PC-9 (cell line): Measurements from ENCODE around the gene FNDC10. TPM values are rescaled to one million over a fixed set of nuclear protein-coding genes. Genes with fewer than 3 reads are reported as not detected.
A peak's percentile ranks its signal among the peaks of the same experiment; 100 is the strongest.
"Not testable (repeated sequence)": the region's sequence is repeated elsewhere in the genome, so short reads cannot be mapped to it uniquely, and the experiment has no call there.

Source experiments
- Bru-seq: library from RNA; stranded (reverse); fragments of 400-500 nt; gene quantifications from one replicate; lab custom pipeline; 2021; lab: Mats Ljungman, UMichigan
- BruChase-seq, 2 experiments: library from RNA; stranded (reverse); fragments of 400-500 nt; gene quantifications; one replicate each; lab custom pipeline; 2021; lab: Mats Ljungman, UMichigan
- BruUV-seq: library from RNA; stranded (reverse); fragments of 400-500 nt; replicated peaks from 2 replicates; lab custom pipeline; 2021; lab: Mats Ljungman, UMichigan
- CTCF ChIA-PET: fragments of 300-600 bp; sonication (Branson Sonifier 250); formaldehyde crosslinking; loops from one replicate; lab custom pipeline; 2022; ENCODE audit warnings: antibody characterized with exemption; lab: Charles Lee
- POLR2A ChIA-PET: fragments of 300-600 bp; sonication (Branson Sonifier 250); formaldehyde crosslinking; loops from one replicate; lab custom pipeline; 2022; ENCODE audit warnings: antibody characterized with exemption; ENCODE audit not compliant: unreplicated experiment; lab: Charles Lee
- DNase-seq, 2 experiments: peaks; one replicate each; pipeline versions ENCODE4 v3.0.0 to v3.0.0-alpha.2; 2015 to 2022; ENCODE audit warnings: mixed read lengths in 1 of 2
- H2AFZ ChIP-seq: fragments of 200-600 bp; sonication (generic); 2 replicates; pipeline ENCODE4 v1.8.1; 2017; ENCODE audit warnings: antibody characterized with exemption
- H3F3A ChIP-seq: fragments of 200-600 bp; sonication (generic); 2 replicates; pipeline ENCODE4 v1.8.1; 2017; ENCODE audit warnings: antibody characterized with exemption, mild to moderate bottlenecking, low read depth; ENCODE audit not compliant: insufficient read depth
- H3K27ac ChIP-seq: fragments of 200-600 bp; sonication (generic); 2 replicates; pipeline ENCODE4 v1.6.1; 2016; ENCODE audit warnings: mixed run types
- H3K27me3 ChIP-seq: fragments of 200-600 bp; sonication (generic); 2 replicates; pipeline ENCODE4 v1.6.1; 2016; ENCODE audit warnings: low read depth, mixed run types; ENCODE audit not compliant: insufficient read depth
- H3K36me3 ChIP-seq: fragments of 200-600 bp; sonication (generic); 2 replicates; pipeline ENCODE4 v1.6.1; 2016; ENCODE audit warnings: low read depth, mixed run types
- H3K4me1 ChIP-seq: fragments of 200-600 bp; sonication (generic); replicated peaks from 2 replicates; pipeline ENCODE4 v1.6.1; 2016; ENCODE audit warnings: mixed run types; ENCODE audit not compliant: insufficient read depth
- H3K4me2 ChIP-seq: fragments of 200-600 bp; sonication (generic); 2 replicates; pipeline ENCODE4 v1.6.1; 2017; ENCODE audit warnings: mixed run types
- H3K4me3 ChIP-seq: fragments of 200-600 bp; sonication (generic); 2 replicates; pipeline ENCODE4 v1.6.1; 2016; ENCODE audit warnings: mixed run types
- H3K79me2 ChIP-seq: fragments of 200-600 bp; sonication (generic); 2 replicates; pipeline ENCODE4 v1.6.1; 2017; ENCODE audit warnings: low read depth, mixed run types
- H3K9me2 ChIP-seq: fragments of 200-600 bp; sonication (generic); 2 replicates; pipeline ENCODE4 v1.8.1; 2017; ENCODE audit warnings: mild to moderate bottlenecking; ENCODE audit not compliant: insufficient read depth
- H3K9me3 ChIP-seq: fragments of 200-600 bp; sonication (generic); 2 replicates; pipeline ENCODE4 v1.8.1; 2016; ENCODE audit warnings: low read depth; ENCODE audit not compliant: insufficient read depth
- H4K20me1 ChIP-seq: fragments of 200-600 bp; sonication (generic); 2 replicates; pipeline ENCODE4 v1.8.1; 2017; ENCODE audit not compliant: insufficient read depth
- EZH2 ChIP-seq: fragments of 200-600 bp; sonication (generic); IDR thresholded peaks from 2 replicates; pipeline ENCODE4 v1.8.0; 2017; ENCODE audit warnings: antibody characterized with exemption, low read depth
- intact Hi-C: fragments of 100-400 bp; cut with micrococcal nuclease; formaldehyde crosslinking; loops from one replicate; pipeline ENCODE4 v1.10.0; 2022; ENCODE audit not compliant: unreplicated experiment
- long read RNA-seq: library from polyadenylated mRNA; stranded (forward); transcript quantifications from one replicate; pipeline ENCODE4 v2.0.0, GENCODE V29; 2022
- total RNA-seq: library from RNA; stranded (reverse); gene quantifications from 2 replicates; pipeline ENCODE4 v1.2.3, GENCODE V29; 2021
- TF ChIP-seq, protein P1 (sequence below): fragments of 200-600 bp; sonication (generic); conservative IDR thresholded peaks from 2 replicates; pipeline ENCODE4 v1.6.1; 2017; ENCODE audit warnings: mixed run types, antibody characterized with exemption, mild to moderate bottlenecking, moderate library complexity

The FNDC10 gene
- total RNA-seq (5.4 and 7.8 TPM in 2 replicates), Bru-seq, nascent RNA (percentile 22 among the genes with signal in this experiment), BruChase-seq, experiment 1, labeled RNA remaining after a 2-hour chase (percentile 24 among the genes with signal in this experiment), BruChase-seq, experiment 2, labeled RNA remaining after a 6-hour chase (percentile 37 among the genes with signal in this experiment)
- long read RNA-seq, transcript FNDC10-201 (1 exons, 2,085 nt): major isoform, 26 of 26 reads
- long read RNA-seq, partial matches to known transcripts: 0 of 26 reads
- long read RNA-seq, other reads (novel, unspliced or antisense): 0 of 26 reads

- Histone ChIP-seq H3K27ac (no peak within 1 kb of the TSS), H3K4me1 (no peaks in the 10 kb centered on the region), H3K4me2 (no peak within 1 kb of the TSS), H3F3A (peaks cover 16% of the 10 kb centered on the region; the same call in 1 of the 2 replicates), H3K4me3 (no peak within 1 kb of the TSS), H3K27me3 (peaks cover 18% of the 10 kb centered on the region; the same call in 1 of the 2 replicates), H3K79me2 (no peaks in the 10 kb centered on the region), H3K9me2 (no peaks in the 10 kb centered on the region), H4K20me1 (no peaks in the 10 kb centered on the region), H3K9me3 (no peaks in the 10 kb centered on the region), H3K36me3 (no peaks in the 10 kb centered on the region), H2AFZ (no peak within 1 kb of the TSS)
- intact Hi-C loops: no loop called here
- TF ChIP-seq, protein P1, sequence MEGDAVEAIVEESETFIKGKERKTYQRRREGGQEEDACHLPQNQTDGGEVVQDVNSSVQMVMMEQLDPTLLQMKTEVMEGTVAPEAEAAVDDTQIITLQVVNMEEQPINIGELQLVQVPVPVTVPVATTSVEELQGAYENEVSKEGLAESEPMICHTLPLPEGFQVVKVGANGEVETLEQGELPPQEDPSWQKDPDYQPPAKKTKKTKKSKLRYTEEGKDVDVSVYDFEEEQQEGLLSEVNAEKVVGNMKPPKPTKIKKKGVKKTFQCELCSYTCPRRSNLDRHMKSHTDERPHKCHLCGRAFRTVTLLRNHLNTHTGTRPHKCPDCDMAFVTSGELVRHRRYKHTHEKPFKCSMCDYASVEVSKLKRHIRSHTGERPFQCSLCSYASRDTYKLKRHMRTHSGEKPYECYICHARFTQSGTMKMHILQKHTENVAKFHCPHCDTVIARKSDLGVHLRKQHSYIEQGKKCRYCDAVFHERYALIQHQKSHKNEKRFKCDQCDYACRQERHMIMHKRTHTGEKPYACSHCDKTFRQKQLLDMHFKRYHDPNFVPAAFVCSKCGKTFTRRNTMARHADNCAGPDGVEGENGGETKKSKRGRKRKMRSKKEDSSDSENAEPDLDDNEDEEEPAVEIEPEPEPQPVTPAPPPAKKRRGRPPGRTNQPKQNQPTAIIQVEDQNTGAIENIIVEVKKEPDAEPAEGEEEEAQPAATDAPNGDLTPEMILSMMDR: no peak
- TF ChIP-seq EZH2: no peak
- DNase-seq: no peak
- POLR2A ChIA-PET: no interaction called here
- CTCF ChIA-PET: no interaction called here
- no TSS peak for BruUV-seq
Observed at GRCh38 chr1:1599935-1600860, at the start of gene FNDC10. TSS of gene FNDC10 (minus strand) at chr1:1600135. CDS start at chr1:1600015, 120 bp downstream.

DNA sequence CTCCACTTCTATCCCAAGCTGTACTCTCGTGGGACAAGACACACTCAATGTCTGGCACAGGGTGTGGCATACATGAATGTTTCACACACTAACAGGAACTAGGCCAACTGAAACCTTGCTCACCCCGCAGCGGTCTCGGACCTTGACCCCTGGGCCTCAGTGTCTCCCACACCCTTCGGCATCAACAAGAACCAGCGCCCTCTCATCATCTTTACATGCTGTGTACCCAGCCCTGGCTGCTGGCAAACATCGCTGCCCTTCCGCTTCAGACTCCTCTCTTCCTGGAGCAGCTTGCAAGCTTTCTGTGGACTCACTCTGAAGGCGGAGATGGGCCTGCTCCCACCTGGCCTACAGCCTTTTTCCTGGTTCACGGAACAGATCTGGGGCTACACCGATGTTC, 48.3 kb upstream of the FNDC10 start:
- H4K20me1 ChIP-seq, POLR2A ChIA-PET, H3K9me3 ChIP-seq, CTCF ChIA-PET, H3K36me3 ChIP-seq, intact Hi-C loops, H3K4me3 ChIP-seq, H3F3A ChIP-seq, H3K27ac ChIP-seq, H3K4me2 ChIP-seq, H3K79me2 ChIP-seq, H3K27me3 ChIP-seq, BruUV-seq, H2AFZ ChIP-seq, H3K9me2 ChIP-seq, DNase-seq, H3K4me1 ChIP-seq: not testable (repeated sequence)

GRCh38 chr1:1647567-1648241, 47.8 kb upstream of the FNDC10 start:
- H3K36me3 ChIP-seq, BruUV-seq: not testable (repeated sequence)

GRCh38 chr1:1646326-1646725, 46.4 kb upstream of the FNDC10 start:
- H3K36me3 ChIP-seq, H4K20me1 ChIP-seq, H3K9me3 ChIP-seq, BruUV-seq, H3K4me1 ChIP-seq, POLR2A ChIA-PET, H3K27ac ChIP-seq, H3K4me3 ChIP-seq, H2AFZ ChIP-seq, H3K4me2 ChIP-seq, CTCF ChIA-PET, intact Hi-C loops, H3F3A ChIP-seq, H3K27me3 ChIP-seq, H3K79me2 ChIP-seq, DNase-seq, H3K9me2 ChIP-seq: not testable (repeated sequence)

More at GRCh38 chr1:1647567-1648241, 47.8 kb upstream of the FNDC10 start:
- H3K4me2 ChIP-seq, CTCF ChIA-PET, H2AFZ ChIP-seq, H3K9me3 ChIP-seq, H3K4me3 ChIP-seq, H3K4me1 ChIP-seq, H3F3A ChIP-seq, intact Hi-C loops, DNase-seq, H3K27ac ChIP-seq, H4K20me1 ChIP-seq, H3K27me3 ChIP-seq, POLR2A ChIA-PET, H3K9me2 ChIP-seq, H3K79me2 ChIP-seq: not testable (repeated sequence)

DNA sequence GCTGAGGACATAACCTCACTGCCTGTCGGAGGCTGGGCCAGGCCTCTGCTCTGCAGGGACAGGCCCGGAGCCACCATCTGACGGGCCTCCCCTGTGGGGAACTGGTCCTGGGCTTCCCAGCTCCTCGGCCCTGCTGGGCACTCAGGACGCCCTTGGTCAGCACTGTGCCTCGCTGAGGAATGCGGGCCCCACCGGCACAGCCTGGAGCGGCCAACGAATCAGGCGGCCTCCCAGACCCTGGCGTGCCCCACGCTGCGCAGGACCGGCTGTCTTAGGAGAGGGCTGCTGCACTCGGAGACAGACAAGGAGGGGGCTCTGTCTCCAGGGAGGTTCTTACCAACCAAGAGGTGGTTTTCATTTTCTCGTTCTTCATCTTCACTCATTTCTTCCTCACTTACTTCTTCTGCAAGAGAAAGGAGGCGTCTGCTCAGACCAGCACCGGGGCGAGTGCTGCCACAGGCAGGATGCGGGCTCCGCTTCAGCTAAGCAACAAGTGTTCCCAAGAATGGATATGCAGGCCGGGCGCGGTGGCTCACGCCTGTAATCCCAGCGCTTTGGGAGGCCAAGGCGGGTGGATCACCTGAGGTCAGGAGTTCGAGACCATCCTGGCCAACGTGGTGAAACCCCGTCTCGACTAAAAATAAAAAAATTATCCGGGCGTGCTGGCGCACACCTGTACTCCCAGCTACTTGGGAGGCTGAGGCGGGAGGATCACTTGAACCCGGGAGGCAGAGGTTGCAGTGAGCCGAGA, 41.0 kb upstream of the FNDC10 start:
- DNase-seq, intact Hi-C loops, H4K20me1 ChIP-seq, POLR2A ChIA-PET, BruUV-seq, H2AFZ ChIP-seq, H3K36me3 ChIP-seq, H3K9me2 ChIP-seq, H3K4me2 ChIP-seq, H3K4me1 ChIP-seq, H3K27ac ChIP-seq, H3K9me3 ChIP-seq, H3F3A ChIP-seq, H3K4me3 ChIP-seq, H3K79me2 ChIP-seq, H3K27me3 ChIP-seq, CTCF ChIA-PET: not testable (repeated sequence)
